ENCODE results near the gene INTS3.
"Not testable (repeated sequence)": the region's sequence is repeated elsewhere in the genome, so short reads cannot be mapped to it uniquely, and the experiment has no call there.

INTS3 gene

GRCh38 chr1:153763365-153764225 is 35.7 kb downstream of the INTS3 start:
- DNase-seq = no peak

DNA sequence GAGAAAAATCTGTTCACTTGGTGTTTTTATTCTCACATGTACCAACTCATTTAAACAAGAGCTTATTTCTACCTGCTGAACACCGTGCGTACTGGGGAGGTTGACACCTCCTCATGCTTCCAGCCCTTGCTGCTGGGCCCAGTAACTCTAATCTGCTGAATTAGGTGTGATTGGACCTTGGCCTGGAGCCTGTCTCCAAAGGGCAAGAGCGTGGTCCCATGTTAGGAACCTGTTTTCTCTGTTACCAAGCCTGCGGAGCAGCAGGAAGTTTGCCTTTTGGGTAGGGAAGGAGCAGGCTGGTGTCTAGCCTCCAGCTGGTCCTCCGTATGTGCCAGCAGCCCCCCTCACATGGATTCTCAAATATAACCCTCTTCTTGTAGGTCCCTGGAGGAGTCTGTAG is 36.5 kb downstream of the INTS3 start:
- DNase-seq = no peak

- not testable (repeated sequence) for DNase-seq
Observed at GRCh38 chr1:153766663-153767062, 38.8 kb downstream of the INTS3 start.

DNA sequence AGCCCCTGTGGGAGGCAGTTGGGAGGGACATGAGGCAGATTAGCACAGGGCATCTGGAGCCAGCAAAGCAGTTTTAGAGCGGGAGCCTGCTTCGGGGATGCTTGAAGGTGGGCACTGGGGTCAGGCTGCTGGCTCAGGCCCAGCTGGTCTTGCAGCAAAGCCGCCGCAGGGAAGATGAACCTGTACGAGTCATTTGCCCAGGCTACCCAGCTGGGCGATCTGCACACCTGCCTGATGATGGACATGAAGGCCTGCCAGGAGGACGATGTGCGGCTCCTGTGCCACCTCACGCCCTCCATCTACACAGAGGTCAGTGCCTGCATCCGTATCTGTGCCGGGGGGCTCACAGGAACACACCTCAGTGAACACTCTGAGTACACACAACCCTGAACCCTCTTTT is 39.7 kb downstream of the INTS3 start:
- DNase-seq = no peak

GRCh38 chr1:153768316-153769181 is 40.7 kb downstream of the INTS3 start:
- no peak for DNase-seq

DNA sequence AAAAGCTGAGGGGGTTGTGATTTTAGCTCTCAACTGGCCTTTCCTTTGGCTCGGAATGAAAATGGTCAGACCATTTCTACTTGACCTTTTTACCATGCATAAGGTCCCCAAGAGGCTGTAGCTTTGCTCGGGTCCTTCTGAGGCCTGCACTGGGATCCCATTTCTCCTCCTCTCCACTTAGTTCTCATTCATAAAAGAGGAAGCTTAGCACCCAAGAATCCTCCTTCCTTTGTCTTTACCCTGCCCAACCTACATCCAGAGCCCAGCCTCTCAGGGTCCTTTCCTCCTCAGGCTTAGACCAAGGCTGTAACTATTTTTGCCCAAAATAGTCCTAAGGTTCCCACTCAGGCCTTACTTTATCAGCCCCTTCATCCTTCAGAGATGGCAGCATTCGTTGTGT is 41.4 kb downstream of the INTS3 start:
- DNase-seq = no peak

DNA sequence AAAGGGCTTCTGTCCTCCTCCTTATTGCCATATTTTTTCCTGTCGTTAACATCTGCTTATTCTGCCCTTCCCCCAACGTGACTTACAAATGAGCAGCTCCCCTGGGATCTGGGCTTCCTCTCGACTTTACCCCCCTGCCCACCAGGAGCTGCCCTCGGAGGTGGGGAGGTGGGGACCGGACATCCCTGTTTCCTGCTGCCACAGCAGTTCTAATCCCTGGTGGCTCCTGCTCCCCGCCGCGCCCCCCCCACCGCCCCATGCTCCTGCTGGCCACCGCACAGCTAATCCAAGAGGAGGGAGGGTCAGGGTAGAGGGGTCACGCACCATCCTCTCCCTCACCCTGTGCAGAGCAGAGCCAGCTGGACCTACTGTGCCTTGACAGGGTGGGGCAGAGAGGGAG is 42.9 kb downstream of the INTS3 start:
- no peak for DNase-seq

- no peak for DNase-seq
Observed at GRCh38 chr1:153771261-153771660, 43.4 kb downstream of the INTS3 start.

GRCh38 chr1:153771841-153772593 is 44.2 kb downstream of the INTS3 start:
- DNase-seq = no peak

DNA sequence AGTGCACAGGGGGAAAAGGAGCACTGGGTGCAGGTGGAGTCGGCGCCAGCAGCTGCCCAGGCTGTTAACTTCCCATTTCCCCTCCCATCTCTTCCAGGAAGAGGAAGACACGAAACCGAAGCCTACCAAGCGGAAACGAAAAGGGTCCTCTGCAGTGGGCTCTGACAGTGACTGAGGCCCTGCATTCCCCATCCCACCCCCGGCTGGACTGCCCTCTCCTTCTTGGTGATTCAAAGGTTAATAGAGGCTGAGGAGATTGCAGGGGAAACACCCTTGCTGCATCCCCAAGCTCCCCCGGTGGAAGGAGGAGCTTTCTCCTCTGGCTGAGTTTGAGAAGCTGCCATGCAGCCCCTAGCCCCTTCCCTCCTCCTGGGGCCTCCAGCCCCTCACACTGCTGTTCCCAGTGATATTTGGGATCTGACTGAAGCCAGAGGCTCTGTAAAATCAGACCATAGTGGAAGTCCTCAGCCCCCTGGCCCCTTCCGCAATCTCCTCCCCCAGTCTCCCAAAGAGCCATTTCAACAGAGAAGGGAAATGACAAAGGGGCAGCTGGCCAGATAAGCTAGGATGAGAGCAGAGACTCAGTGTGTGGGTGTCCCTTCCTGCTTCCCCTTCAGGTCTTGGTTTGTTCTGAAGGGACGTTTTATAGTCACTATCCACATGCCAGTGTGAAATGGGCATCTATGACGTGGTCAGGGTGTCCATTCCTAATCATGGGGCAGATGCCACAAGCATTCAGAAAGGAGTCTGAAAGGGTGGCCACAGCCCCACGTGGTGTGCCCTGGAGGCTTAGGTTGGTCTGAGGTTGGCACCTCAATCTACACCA is 45.5 kb downstream of the INTS3 start:
- no peak for DNase-seq

DNA sequence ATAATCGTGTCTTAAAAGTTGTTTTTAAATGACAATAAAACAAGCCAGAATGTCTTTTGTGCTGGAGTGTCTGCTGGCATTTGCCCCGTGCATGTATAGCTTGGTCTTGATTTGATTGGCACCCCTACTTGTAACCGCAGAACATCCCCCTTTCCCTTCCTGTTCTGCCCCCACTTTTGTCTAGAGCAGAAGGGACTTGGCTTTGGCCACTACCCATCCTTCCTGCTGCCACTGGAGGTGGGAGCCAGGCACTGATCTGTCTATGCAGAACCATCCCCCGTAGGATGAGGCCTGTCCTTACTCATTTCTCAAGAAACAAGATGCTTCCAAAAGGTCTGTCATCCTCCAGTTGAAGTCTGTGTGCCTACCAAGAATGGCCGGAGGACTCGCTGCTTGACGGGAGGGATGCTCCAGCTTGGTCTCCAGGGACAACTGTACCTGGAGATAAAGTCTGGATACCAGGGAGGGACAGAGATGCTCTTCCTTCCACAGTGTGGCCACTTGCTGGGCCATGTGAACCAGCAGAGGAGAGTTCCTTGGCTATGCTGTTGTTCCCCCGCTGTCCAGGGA is 46.3 kb downstream of the INTS3 start:
- DNase-seq = no peak

DNA sequence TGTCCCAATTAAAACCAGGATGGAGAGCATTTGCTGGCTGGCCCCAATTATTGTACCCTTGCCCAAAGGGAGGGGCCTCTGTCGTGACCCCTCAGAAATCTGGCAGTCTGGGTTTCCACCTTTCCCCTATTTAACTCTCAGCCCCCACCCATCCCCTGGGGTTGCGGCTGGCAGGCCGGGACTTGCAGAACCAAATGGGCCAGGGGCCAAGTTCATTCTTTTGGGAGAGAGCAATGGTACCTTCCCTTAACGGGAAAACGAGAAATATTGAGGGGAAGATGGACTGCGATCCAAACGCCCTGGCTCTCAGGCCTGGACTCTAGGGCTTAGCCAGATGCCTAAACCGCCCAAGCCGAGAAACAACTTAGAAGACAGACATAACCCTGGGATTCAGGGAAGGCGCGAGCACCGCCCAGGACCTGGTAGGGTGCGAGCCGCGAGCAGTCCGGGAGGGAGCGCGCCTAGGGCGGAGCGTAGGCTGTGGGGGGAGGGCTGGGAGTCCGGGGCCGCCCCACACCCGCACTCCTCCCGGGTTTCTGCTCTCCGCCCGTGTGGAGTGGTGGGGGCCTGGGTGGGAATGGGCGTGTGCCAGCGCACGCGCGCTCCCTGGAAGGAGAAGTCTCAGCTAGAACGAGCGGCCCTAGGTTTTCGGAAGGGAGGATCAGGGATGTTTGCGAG is 47.1 kb downstream of the INTS3 start, which contains the start of gene SLC27A3:
Gene SLC27A3 (plus strand): TSS at position 628 of the 678 bp plus-strand sequence. CDS start 91 bp downstream, outside the sequence.
- DNase-seq = peak; percentile 88

DNA sequence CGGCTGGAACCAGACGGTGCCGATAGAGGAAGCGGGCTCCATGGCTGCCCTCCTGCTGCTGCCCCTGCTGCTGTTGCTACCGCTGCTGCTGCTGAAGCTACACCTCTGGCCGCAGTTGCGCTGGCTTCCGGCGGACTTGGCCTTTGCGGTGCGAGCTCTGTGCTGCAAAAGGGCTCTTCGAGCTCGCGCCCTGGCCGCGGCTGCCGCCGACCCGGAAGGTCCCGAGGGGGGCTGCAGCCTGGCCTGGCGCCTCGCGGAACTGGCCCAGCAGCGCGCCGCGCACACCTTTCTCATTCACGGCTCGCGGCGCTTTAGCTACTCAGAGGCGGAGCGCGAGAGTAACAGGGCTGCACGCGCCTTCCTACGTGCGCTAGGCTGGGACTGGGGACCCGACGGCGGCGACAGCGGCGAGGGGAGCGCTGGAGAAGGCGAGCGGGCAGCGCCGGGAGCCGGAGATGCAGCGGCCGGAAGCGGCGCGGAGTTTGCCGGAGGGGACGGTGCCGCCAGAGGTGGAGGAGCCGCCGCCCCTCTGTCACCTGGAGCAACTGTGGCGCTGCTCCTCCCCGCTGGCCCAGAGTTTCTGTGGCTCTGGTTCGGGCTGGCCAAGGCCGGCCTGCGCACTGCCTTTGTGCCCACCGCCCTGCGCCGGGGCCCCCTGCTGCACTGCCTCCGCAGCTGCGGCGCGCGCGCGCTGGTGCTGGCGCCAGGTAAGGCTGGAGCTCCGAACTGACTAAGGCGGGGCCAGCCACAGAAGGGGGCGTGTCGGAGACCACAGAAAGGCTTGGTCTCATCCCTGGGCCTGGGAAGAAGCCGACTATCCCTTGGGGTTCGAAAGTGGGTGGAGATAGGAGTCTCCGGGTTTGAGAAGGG is 47.8 kb downstream of the INTS3 start:
- peak; percentile 88 for DNase-seq

- no peak for DNase-seq
Observed at GRCh38 chr1:153776352-153776751, 48.5 kb downstream of the INTS3 start.

GRCh38 chr1:153776845-153777370 is 49.1 kb downstream of the INTS3 start:
- no peak for DNase-seq

- DNase-seq = no peak
Observed at GRCh38 chr1:153777648-153778047, 49.8 kb downstream of the INTS3 start.

GRCh38 chr1:153778051-153778823 is 50.4 kb downstream of the INTS3 start:
- no peak for DNase-seq

GRCh38 chr1:153778824-153779519 is 51.1 kb downstream of the INTS3 start:
- DNase-seq = no peak
